Common myeloid progenitor, CD34-positive (primary cell): ENCODE results near the gene ABCD4. TPM values are rescaled to one million over a fixed set of nuclear protein-coding genes. Genes with fewer than 3 reads are reported as not detected.

Source experiments
- CTCF ChIA-PET: fragments of 350-600 bp; sonication (Branson Sonifier 250); formaldehyde crosslinking; loops from one replicate; lab custom pipeline; 2021; ENCODE audit warnings: antibody characterized with exemption; lab: Charles Lee
- POLR2A ChIA-PET: fragments of 350-600 bp; sonication (Branson Sonifier 250); formaldehyde crosslinking; loops from one replicate; lab custom pipeline; 2021; ENCODE audit warnings: antibody characterized with exemption; lab: Charles Lee
- DNase-seq, 3 donors: peaks; one replicate each; pipeline versions ENCODE4 v3.0.0 to v3.0.0-alpha.2; 2013
- H3K27ac ChIP-seq, 2 experiments: 1 replicate in 1 of 2; 2 replicates in 1 of 2; pipeline ENCODE4 v1.7.0; 2013; ENCODE audit warnings: inconsistent platforms in 2 of 2, low read length in 2 of 2, mild to moderate bottlenecking in 2 of 2, low read depth in 1 of 2, moderate library complexity in 1 of 2; ENCODE audit not compliant: severe bottlenecking in 2 of 2, insufficient read depth in 1 of 2, poor library complexity in 1 of 2
- H3K27me3 ChIP-seq, 5 experiments: replicated peaks in 2 of 5; 1 replicate in 3 of 5; 2 replicates in 2 of 5; pipeline versions ENCODE4 v1.6.1 to v1.7.0; 2013; ENCODE audit warnings: low read length in 4 of 5, mild to moderate bottlenecking in 2 of 5, moderate library complexity in 2 of 5, inconsistent platforms in 1 of 5; ENCODE audit not compliant: insufficient read depth in 5 of 5, control insufficient read depth in 4 of 5
- H3K36me3 ChIP-seq, 4 experiments: 1 replicate in 2 of 4; 2 replicates in 2 of 4; pipeline versions ENCODE4 v1.6.1 to v1.7.0; 2013; ENCODE audit warnings: low read length in 3 of 4, control low read depth in 1 of 4, mild to moderate bottlenecking in 1 of 4; ENCODE audit not compliant: control insufficient read depth in 4 of 4, insufficient read depth in 4 of 4
- H3K4me1 ChIP-seq, 4 experiments: 1 replicate in 3 of 4; 2 replicates in 1 of 4; pipeline versions ENCODE4 v1.6.1 to v1.7.1; 2013; ENCODE audit warnings: low read length in 3 of 4, mild to moderate bottlenecking in 3 of 4, control low read depth in 1 of 4, inconsistent platforms in 1 of 4, moderate library complexity in 1 of 4; ENCODE audit not compliant: control insufficient read depth in 4 of 4, insufficient read depth in 4 of 4; ENCODE audit errors: control extremely low read depth in 1 of 4
- H3K4me3 ChIP-seq, 7 experiments: 1 replicate in 4 of 7; 2 replicates in 3 of 7; pipeline versions ENCODE4 v1.5.1 to v1.7.0; 2013; ENCODE audit warnings: mild to moderate bottlenecking in 7 of 7, low read length in 6 of 7, moderate library complexity in 6 of 7, inconsistent platforms in 2 of 7, low read depth in 2 of 7, control low read depth in 1 of 7; ENCODE audit not compliant: insufficient read depth in 4 of 7, control insufficient read depth in 1 of 7; ENCODE audit errors: extremely low read depth in 1 of 7
- H3K9me3 ChIP-seq, 5 experiments: 1 replicate in 4 of 5; 2 replicates in 1 of 5; pipeline versions ENCODE4 v1.6.1 to v1.7.1; 2013; ENCODE audit warnings: low read length in 4 of 5, mild to moderate bottlenecking in 2 of 5, inconsistent platforms in 1 of 5, low read depth in 1 of 5, moderate library complexity in 1 of 5; ENCODE audit not compliant: control insufficient read depth in 4 of 5, insufficient read depth in 2 of 5; ENCODE audit errors: control extremely low read depth in 1 of 5
- WGBS: methylation state at CpG from one replicate; pipeline ENCODE4 v1.1.5; 2013; ENCODE audit not compliant: insufficient coverage; 5-methylcytosine and 5-hydroxymethylcytosine counted together
- polyA plus RNA-seq: library from polyadenylated mRNA; unstranded; fragments of 120-200 nt; gene quantifications from one replicate; pipeline ENCODE4 v1.2.1, GENCODE V29; 2013

Gene ABCD4
- polyA plus RNA-seq = 62.4 TPM

DNA sequence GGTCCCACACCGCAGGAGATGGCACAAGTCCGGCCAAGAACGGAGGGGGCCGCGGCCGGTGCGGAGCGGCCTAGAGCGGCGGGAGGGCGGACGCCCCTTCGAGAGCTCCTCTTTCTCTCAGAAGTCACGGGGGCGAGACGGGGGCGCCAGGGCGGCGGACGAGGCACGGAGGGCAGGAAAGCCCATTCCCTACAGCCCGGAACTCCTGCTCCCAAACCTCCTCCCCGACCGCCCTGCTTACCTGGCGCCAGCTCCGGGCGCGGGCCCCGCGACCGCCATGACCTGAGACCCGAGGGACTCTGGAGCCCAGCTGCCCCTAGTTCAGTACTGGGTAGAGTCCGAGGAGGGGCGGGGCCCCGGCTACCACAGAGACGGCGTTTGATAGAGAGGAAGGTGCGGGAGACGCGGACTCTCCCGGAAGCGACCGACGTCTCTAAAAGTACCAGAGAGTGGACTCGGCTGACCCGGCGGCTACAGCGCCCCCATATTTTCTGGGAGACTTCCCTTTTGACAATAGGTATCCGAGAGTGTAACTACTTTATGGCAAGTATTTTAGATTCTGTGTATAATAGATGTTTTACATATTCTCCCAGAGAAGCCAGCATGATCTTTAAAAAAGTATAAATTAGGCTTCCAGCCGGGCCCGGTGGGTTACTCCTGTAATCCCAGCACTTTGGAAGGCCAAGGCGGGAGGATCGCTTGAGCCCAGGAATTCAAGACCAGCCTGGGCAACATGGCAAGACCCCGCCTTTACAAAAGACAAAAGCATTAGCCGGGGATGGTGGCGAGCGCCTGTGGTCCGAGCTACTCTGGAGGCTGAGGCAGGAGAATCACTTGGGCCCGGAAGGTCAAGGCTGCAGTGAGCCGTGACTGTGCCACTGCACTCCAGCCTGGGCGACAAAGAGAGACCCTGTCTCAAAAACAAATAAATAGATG, at the start of gene ABCD4:
Gene ABCD4, minus strand, starts transcription at position 301 of the 936 bp plus-strand sequence. Its CDS starts 22 bp downstream, at position 279.
- H3K27ac ChIP-seq = peak within 1 kb of the TSS; percentile 77 to 89
- ChIA-PET POLR2A (interaction anchor here (0.6 kb wide), 1 partner anchor 1583 kb away, joined by 3 read pairs; no protein-coding TSS in a partner anchor), CTCF (interaction anchor here (0.8 to 1.4 kb wide), 5 partner anchors 8 to 15 kb away, joined by 3 to 5 read pairs (median 3); no protein-coding TSS in a partner anchor)
- no peaks in the 10 kb centered on the region for H3K9me3 ChIP-seq
- no peaks in the 10 kb centered on the region for H3K27me3 ChIP-seq
- H3K36me3 ChIP-seq = peaks cover 5 to 18% (median 11%) of the 10 kb centered on the region in 4 experiments
- H3K4me3 ChIP-seq = peak within 1 kb of the TSS; percentile 92 to 97 (median 95)
- 15% methylated on average over 51 of the region's 61 CpGs for WGBS
- peaks cover 2 to 28% (median 13%) of the 10 kb centered on the region in 4 experiments for H3K4me1 ChIP-seq
- DNase-seq = peak; percentile 88 to 95 (median 91)

DNA sequence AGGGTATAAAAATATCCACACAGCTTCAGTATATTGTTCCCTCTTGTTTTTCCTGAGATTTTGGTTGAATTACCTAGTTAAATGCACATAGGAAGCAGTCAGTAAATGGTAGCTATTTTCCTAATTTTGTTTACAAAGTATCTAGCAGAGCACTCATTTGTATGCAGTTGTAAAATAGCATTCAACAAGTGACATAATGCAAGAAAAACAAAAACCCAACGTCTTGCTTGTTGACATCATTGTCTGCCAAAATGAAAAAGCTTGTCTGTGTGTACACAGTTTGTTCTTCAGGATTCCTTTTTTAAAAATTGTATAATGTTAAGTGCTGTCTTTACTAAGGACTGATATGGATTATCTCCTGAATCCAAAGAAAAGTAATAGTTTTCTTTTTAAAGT, 48.2 kb upstream of the ABCD4 start:
- H3K9me3 ChIP-seq = no peaks in the 10 kb centered on the region

DNA sequence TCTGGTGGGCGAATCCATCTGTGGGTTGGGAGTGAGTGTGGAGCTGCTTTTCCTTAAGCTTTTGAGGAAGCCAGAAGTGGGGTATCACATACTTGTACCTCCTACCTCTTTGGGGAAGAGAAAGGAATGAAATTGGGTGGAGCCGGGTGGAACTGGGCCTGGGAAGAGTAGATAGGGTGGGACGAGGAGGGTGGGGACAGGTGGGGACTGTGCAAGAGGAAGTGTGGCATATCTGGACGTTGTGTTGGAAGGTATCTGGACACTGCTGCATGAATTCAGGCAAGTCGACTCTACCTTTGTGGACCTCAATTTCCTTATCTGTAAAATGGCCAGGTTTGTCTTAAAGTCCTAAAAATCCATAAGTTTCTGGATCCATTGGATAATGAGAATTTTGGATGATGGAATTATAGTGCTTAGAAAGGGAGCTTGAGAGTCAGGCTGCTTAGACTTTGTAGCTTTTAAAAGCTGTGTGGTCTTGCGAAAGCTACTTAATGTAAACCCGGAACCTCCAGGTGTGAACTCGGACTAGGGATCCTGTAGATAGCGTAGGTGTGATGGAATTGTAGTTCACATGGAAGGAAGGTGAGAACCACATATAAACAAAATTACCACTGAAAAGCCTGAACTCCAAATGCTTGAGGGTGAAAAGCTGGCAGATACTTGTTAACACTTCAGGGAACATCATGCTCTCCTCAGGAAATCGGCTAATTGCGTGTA, 47.6 kb upstream of the ABCD4 start:
- no peak for DNase-seq
- ChIA-PET POLR2A (no interaction called here), CTCF (interaction anchor here (0.6 kb wide), 1 partner anchor 55 kb away, joined by 3 read pairs; no protein-coding TSS in a partner anchor)
- Histone ChIP-seq H3K27ac (no peak overlapping the region), H3K9me3 (no peaks in the 10 kb centered on the region), H3K36me3 (no peaks in the 10 kb centered on the region), H3K27me3 (no peaks in the 10 kb centered on the region), H3K4me1 (peaks cover 0 to 3% (median 1%) of the 10 kb centered on the region in 4 experiments), H3K4me3 (no peak overlapping the region)
- WGBS = 76% methylated on average over 9 of the region's 11 CpGs

More for the DNA sequence above, 48.2 kb upstream of the ABCD4 start:
- no peak for DNase-seq
- H3K36me3 ChIP-seq = no peaks in the 10 kb centered on the region
- ChIA-PET CTCF (interaction anchor here (0.6 to 1.0 kb wide), 2 partner anchors 11 to 56 kb away, joined by 3 read pairs; no protein-coding TSS in a partner anchor), POLR2A (no interaction called here)
- H3K4me1 ChIP-seq = peaks cover 0 to 3% (median 1%) of the 10 kb centered on the region in 4 experiments
- no peaks in the 10 kb centered on the region for H3K27me3 ChIP-seq
- no peak overlapping the region for H3K4me3 ChIP-seq
- no peak overlapping the region for H3K27ac ChIP-seq
- WGBS = no CpG with 5 or more reads among the region's 1 CpG

DNA sequence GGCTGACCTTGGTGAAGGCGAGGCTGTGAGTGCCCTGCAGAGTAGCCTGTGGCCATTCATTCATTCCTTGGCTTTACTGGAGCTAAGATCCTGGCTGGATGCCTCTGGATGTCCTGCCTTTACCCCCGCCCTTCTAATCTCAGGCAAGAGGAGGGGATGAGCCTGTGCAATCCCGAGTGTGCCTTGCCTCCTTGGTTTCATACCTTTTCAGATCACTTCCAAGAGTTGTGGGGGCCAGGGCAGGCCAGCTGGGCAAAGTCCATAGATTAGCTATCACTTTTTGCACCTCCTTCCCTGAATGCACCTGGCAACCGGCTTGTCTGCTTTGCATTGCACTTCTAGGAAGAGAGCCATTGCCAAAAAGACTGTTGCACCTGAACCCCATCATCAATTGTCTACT, 47.0 kb upstream of the ABCD4 start:
- Histone ChIP-seq H3K36me3 (no peaks in the 10 kb centered on the region), H3K4me3 (no peak overlapping the region), H3K4me1 (peaks cover 0 to 3% (median 1%) of the 10 kb centered on the region in 4 experiments), H3K27ac (no peak overlapping the region), H3K9me3 (no peaks in the 10 kb centered on the region), H3K27me3 (no peaks in the 10 kb centered on the region)
- CTCF ChIA-PET = interaction anchor here (0.6 kb wide), 1 partner anchor 1328 kb away, joined by 3 read pairs; no protein-coding TSS in a partner anchor
- no peak for DNase-seq
- POLR2A ChIA-PET = no interaction called here
- 95% methylated on average over 2 of the region's 4 CpGs for WGBS

DNA sequence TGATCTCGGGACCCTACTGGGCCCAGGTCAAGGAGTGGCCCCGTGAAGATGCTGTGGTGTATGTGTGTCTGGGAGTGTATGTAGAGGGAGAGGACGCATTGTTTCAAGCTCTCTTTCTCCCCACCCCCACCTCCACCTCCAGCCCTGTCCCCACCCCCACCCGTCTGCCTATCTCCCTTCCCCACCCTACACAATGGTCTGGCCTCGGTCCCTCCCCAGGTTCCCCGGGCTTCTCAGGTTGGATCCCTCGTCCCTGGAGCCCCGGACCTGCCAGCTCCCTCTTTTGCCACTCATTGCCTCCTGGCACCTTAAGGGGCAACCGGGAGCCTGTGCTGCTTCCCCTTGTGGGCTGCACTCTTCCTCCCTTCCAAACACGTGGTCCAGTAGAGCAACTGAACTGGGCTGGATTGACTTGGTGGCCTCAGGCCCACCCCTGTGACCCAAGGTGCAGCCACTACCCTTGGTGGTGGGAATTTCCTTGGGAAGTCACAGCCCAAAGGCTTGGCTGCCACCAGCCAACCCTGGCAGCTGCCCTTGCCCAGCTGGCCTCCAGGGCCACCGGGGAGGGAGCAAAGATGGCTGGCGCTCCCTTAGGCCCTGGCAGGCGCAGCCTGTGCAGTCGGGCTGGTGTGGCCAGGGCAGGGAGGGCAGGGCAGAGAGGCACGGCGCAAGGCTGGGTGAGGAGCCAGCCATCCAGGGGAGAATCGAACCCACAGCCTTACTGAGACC, 46.2 kb upstream of the ABCD4 start:
- peaks cover 0 to 3% (median 1%) of the 10 kb centered on the region in 4 experiments for H3K4me1 ChIP-seq
- no peak overlapping the region for H3K27ac ChIP-seq
- no peak for DNase-seq
- WGBS = 69% methylated on average over 12 of the region's 17 CpGs
- no peaks in the 10 kb centered on the region for H3K9me3 ChIP-seq
- CTCF ChIA-PET = no interaction called here
- no peaks in the 10 kb centered on the region for H3K27me3 ChIP-seq
- POLR2A ChIA-PET = no interaction called here
- no peak overlapping the region for H3K4me3 ChIP-seq
- H3K36me3 ChIP-seq = no peaks in the 10 kb centered on the region

DNA sequence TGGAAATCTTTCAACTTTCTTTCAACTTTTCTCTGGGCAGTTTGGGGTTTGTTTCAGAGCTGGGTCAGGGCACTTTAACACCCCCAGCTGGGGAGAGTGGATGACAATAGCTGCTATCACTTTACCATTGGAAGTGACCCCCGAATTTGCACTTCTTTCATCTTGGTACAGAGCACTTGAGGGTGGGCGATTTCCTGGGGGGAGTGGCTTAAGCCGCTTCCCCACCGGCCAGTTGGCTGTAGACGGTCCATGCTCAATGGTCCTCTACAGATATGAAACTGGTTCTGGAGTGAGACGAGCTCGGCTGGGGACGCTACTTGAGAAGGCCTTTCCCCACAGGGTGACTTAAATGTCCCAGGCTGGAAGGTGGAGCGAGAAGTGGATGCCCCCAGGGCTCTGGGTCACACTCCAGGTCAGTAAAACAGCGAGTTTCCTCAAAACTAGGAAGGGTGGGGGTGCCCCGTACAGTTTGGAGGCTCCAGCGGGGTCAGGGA, 45.6 kb upstream of the ABCD4 start, which contains the start of gene VRTN:
Gene VRTN, plus strand, starts transcription at position 231 of the 494 bp plus-strand sequence. CDS start 8,313 bp downstream, outside the sequence.
- no peak for DNase-seq
- Histone ChIP-seq H3K27ac (no peak within 1 kb of the TSS), H3K9me3 (no peaks in the 10 kb centered on the region), H3K4me3 (no peak within 1 kb of the TSS), H3K27me3 (no peaks in the 10 kb centered on the region), H3K4me1 (peaks cover 0 to 3% (median 1%) of the 10 kb centered on the region in 4 experiments), H3K36me3 (no peaks in the 10 kb centered on the region)
- ChIA-PET CTCF (interaction anchor here (1.3 kb wide), 1 partner anchor 43 kb away, joined by 3 read pairs; no protein-coding TSS in a partner anchor), POLR2A (no interaction called here)
- 93% methylated on average over 12 of the region's 12 CpGs for WGBS
